ENCODE measurements around the gene PVRIG.

GRCh38 chr7:100200693-100201092 lies 19.1 kb upstream of the PVRIG start:
- TF ChIP-seq POLR2A (IDR thresholded peaks at IDR 0.05) = no peak
- TF ChIP-seq CTCF (IDR thresholded peaks at IDR 0.05) = no peak

Measured in Peyer's patch (tissue), 4 donors.